Measurements from ENCODE around the gene CTTNBP2. TPM values are rescaled to one million over a fixed set of nuclear protein-coding genes. Genes with fewer than 3 reads are reported as not detected.

CTTNBP2 gene
- total and polyA plus RNA-seq, 2 donors (not counting 1 experiment from before 2014, with no cell fraction given), result 8.3 to 12.0 TPM

DNA sequence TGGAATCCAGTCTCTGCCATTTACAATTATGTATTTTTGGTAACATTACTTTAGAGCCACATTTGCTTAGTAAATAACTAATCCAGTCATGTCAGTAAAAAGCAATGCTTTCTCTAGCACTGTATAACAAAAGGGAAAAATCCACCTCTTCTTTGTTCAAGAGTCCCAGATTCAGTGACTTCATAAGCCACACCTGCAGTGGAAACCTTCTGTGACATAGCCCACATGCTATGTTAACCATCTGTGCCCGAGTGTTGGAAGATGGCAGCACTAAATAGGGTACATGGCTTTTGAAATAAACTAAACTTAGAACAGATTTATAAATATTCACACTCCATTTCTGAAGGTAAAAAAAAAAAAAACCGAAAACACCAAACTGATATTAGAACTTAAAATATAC lies 83.0 kb downstream of the CTTNBP2 start:
- H3K4me1 ChIP-seq (ENCODE audit: control insufficient read depth, extremely low read depth, insufficient read depth, low read length), result no peaks in the 10 kb centered on the region
- H2AFZ ChIP-seq (ENCODE audit: low read length), result no peak overlapping the region
- no peaks in the 10 kb centered on the region for H4K20me1 ChIP-seq (ENCODE audit: control insufficient read depth, extremely low read depth, insufficient read depth, low read length)
- DNase-seq (ENCODE audit: low read depth in 2 of 2), result no peak
- peaks cover 7% of the 10 kb centered on the region for H3K36me3 ChIP-seq (ENCODE audit: control insufficient read depth, insufficient read depth, low read length)
- no peak overlapping the region for H3K27ac ChIP-seq (ENCODE audit: insufficient read depth, low read length)
- no peak overlapping the region for H3K4me2 ChIP-seq (ENCODE audit: extremely low read depth, insufficient read depth, low read length)
- no peaks in the 10 kb centered on the region for H3K27me3 ChIP-seq (ENCODE audit: control insufficient read depth, insufficient read depth, low read length)
- no peaks in the 10 kb centered on the region for H3K79me2 ChIP-seq (ENCODE audit: control insufficient read depth, insufficient read depth, low read length)
- TF ChIP-seq CTCF (conservative IDR thresholded peaks at IDR 0.05 in 1 of 2, IDR thresholded peaks at IDR 0.05 in 1 of 2; ENCODE audit: low read depth in 1 of 2, low read length in 2 of 2) (no peak), EZH2 (IDR thresholded peaks at IDR 0.05; ENCODE audit: low read length, missing control alignments) (no peak)
- H3K4me3 ChIP-seq (replicated peaks in 1 of 4; ENCODE audit: control extremely low read depth in 1 of 4, insufficient read depth in 1 of 4, low read depth in 3 of 4, low read length in 4 of 4), result no peak overlapping the region
- no peaks in the 10 kb centered on the region for H3K9me3 ChIP-seq (ENCODE audit: control insufficient read depth, insufficient read depth, low read depth, low read length)
- no peak overlapping the region for H3K9ac ChIP-seq (ENCODE audit: insufficient read depth, low read length)

DNA sequence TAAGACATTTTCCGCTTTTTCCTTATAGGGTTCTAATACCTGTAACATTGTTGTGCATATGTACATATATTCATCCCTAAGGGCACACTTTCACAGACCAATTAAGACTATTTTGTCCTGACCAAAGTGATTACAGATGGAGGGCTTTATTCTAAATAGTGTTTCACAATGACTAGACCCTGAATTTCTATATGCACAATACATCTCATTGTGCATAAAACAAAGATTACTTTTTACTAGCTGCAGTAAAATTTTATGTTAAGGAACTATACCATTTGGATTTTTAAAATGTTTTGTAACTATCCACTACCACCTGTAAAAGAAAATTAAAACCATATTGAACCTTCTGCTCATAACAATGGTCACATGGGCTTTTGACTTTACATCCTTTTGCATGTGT lies 87.8 kb downstream of the CTTNBP2 start:
- Histone ChIP-seq H3K4me3 (replicated peaks in 1 of 4; ENCODE audit: control extremely low read depth in 1 of 4, insufficient read depth in 1 of 4, low read depth in 3 of 4, low read length in 4 of 4) (no peak overlapping the region), H3K4me1 (ENCODE audit: control insufficient read depth, extremely low read depth, insufficient read depth, low read length) (peaks cover 6% of the 10 kb centered on the region), H3K27ac (ENCODE audit: insufficient read depth, low read length) (no peak overlapping the region), H2AFZ (ENCODE audit: low read length) (no peak overlapping the region), H3K4me2 (ENCODE audit: extremely low read depth, insufficient read depth, low read length) (no peak overlapping the region), H3K36me3 (ENCODE audit: control insufficient read depth, insufficient read depth, low read length) (no peaks in the 10 kb centered on the region), H3K27me3 (ENCODE audit: control insufficient read depth, insufficient read depth, low read length) (no peaks in the 10 kb centered on the region), H3K9me3 (ENCODE audit: control insufficient read depth, insufficient read depth, low read depth, low read length) (no peaks in the 10 kb centered on the region), H3K79me2 (ENCODE audit: control insufficient read depth, insufficient read depth, low read length) (no peaks in the 10 kb centered on the region), H4K20me1 (ENCODE audit: control insufficient read depth, extremely low read depth, insufficient read depth, low read length) (no peaks in the 10 kb centered on the region), H3K9ac (ENCODE audit: insufficient read depth, low read length) (no peak overlapping the region)
- DNase-seq (ENCODE audit: low read depth in 2 of 2), result no peak
- TF ChIP-seq EZH2 (IDR thresholded peaks at IDR 0.05; ENCODE audit: low read length, missing control alignments) (no peak), CTCF (conservative IDR thresholded peaks at IDR 0.05 in 1 of 2, IDR thresholded peaks at IDR 0.05 in 1 of 2; ENCODE audit: low read depth in 1 of 2, low read length in 2 of 2) (no peak)

DNA sequence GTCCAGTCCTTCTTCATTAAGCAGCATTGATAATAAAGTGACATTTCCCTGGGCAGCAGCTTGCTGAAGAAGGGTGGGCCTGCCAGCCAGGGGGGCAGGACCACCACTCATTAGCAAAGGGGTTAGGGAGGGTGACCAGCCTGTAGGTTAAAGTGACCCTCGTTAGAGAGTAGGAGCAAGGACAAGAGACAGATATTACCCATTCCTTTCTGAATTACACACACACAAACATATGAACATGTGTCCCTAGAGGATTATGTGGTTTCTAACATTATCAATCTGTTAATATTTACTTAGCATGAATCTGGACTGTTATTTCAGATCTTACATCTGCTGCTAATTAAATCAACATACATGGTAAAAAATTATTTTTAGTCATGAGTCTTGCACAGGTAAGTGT lies 88.9 kb downstream of the CTTNBP2 start:
- no peak overlapping the region for H3K9ac ChIP-seq (ENCODE audit: insufficient read depth, low read length)
- H3K4me2 ChIP-seq (ENCODE audit: extremely low read depth, insufficient read depth, low read length), result no peak overlapping the region
- H3K27me3 ChIP-seq (ENCODE audit: control insufficient read depth, insufficient read depth, low read length), result no peaks in the 10 kb centered on the region
- TF ChIP-seq CTCF (conservative IDR thresholded peaks at IDR 0.05 in 1 of 2, IDR thresholded peaks at IDR 0.05 in 1 of 2; ENCODE audit: low read depth in 1 of 2, low read length in 2 of 2), result no peak
- TF ChIP-seq EZH2 (IDR thresholded peaks at IDR 0.05; ENCODE audit: low read length, missing control alignments), result no peak
- H3K36me3 ChIP-seq (ENCODE audit: control insufficient read depth, insufficient read depth, low read length), result no peaks in the 10 kb centered on the region
- no peak overlapping the region for H3K27ac ChIP-seq (ENCODE audit: insufficient read depth, low read length)
- H2AFZ ChIP-seq (ENCODE audit: low read length), result no peak overlapping the region
- H4K20me1 ChIP-seq (ENCODE audit: control insufficient read depth, extremely low read depth, insufficient read depth, low read length), result no peaks in the 10 kb centered on the region
- no peak for DNase-seq (ENCODE audit: low read depth in 2 of 2)
- H3K4me1 ChIP-seq (ENCODE audit: control insufficient read depth, extremely low read depth, insufficient read depth, low read length), result peaks cover 6% of the 10 kb centered on the region
- H3K4me3 ChIP-seq (replicated peaks in 1 of 4; ENCODE audit: control extremely low read depth in 1 of 4, insufficient read depth in 1 of 4, low read depth in 3 of 4, low read length in 4 of 4), result no peak overlapping the region
- H3K9me3 ChIP-seq (ENCODE audit: control insufficient read depth, insufficient read depth, low read depth, low read length), result no peaks in the 10 kb centered on the region
- no peaks in the 10 kb centered on the region for H3K79me2 ChIP-seq (ENCODE audit: control insufficient read depth, insufficient read depth, low read length)

Measured in fibroblast of lung (primary cell).